ENCODE measurements around the gene IGDCC3. TPM values are rescaled to one million over a fixed set of nuclear protein-coding genes. Genes with fewer than 3 reads are reported as not detected.

IGDCC3 gene
- total and polyA plus RNA-seq, 10 of the 15 experiments (the other 5 are each of a cell fraction or from before 2014, with no cell fraction given), result 0.10 to 0.20 (median 0.15) TPM; not detected in 7

DNA sequence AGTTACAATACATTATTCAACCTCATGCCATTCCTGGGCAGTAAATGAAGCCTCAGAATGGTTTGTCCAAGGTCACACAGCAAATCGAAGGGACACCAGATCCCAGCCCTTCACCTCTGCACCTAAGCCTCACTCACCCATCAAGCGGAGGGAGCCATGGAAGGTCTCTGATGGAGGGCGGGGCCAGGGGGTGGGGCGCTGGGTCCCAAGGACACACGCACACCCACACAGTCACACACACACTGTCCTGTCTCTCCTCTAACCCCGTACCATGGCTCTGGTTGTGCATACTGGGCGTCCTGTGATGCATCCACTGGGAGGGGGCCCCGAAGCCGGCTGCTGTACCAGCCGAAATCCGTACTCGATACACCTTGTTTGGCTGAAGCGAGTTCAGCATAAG is 15.3 kb upstream of the IGDCC3 start:
- ChIA-PET SMC1A (ENCODE audit: uncharacterized antibody, unreplicated experiment) (no interaction called here), POLR2A (no interaction called here), RAD21 (ENCODE audit: unreplicated experiment) (interaction anchor here (0.6 kb wide), 1 partner anchor 103 kb away, joined by 3 read pairs; no protein-coding TSS in a partner anchor), CTCF (interaction anchor here (2.5 to 2.7 kb wide), 2 partner anchors 74 kb away, joined by 7 to 10 read pairs; no protein-coding TSS in a partner anchor)
- no peaks in the 10 kb centered on the region for H3K4me1 ChIP-seq (ENCODE audit: control insufficient read depth, insufficient read depth, low read length)
- no peaks in the 10 kb centered on the region for H3K79me2 ChIP-seq (ENCODE audit: control insufficient read depth, insufficient read depth, low read length)
- no peak for ATAC-seq
- H3K4me2 ChIP-seq (ENCODE audit: control insufficient read depth, insufficient read depth), result no peak overlapping the region
- no peak for DNase-seq (ENCODE audit: low read depth, low spot score)
- no peak for FAIRE-seq
- peaks cover 4 to 5% of the 10 kb centered on the region in 2 experiments for H3K27me3 ChIP-seq (replicated peaks in 1 of 2; ENCODE audit: control insufficient read depth in 2 of 2, insufficient read depth in 2 of 2, low read length in 1 of 2)
- 60% methylated on average over 13 of the region's 13 CpGs for WGBS (ENCODE audit: insufficient coverage, insufficient replicate concordance, low lambda C conversion rate, missing lambda C conversion rate)
- TF ChIP-seq HDAC6 (IDR thresholded peaks at IDR 0.05; ENCODE audit: unreplicated experiment) (no peak), BHLHE40 (IDR thresholded peaks at IDR 0.05; ENCODE audit: borderline replicate concordance in 1 of 2, low read depth in 2 of 2, low read length in 1 of 2) (no peak), PAX8 (IDR thresholded peaks at IDR 0.05) (no peak), ETV6 (conservative IDR thresholded peaks at IDR 0.05 in 1 of 2, IDR thresholded peaks at IDR 0.05 in 1 of 2; ENCODE audit: borderline replicate concordance in 1 of 2, low read depth in 1 of 2) (no peak)
- TF ChIP-seq, protein P1, sequence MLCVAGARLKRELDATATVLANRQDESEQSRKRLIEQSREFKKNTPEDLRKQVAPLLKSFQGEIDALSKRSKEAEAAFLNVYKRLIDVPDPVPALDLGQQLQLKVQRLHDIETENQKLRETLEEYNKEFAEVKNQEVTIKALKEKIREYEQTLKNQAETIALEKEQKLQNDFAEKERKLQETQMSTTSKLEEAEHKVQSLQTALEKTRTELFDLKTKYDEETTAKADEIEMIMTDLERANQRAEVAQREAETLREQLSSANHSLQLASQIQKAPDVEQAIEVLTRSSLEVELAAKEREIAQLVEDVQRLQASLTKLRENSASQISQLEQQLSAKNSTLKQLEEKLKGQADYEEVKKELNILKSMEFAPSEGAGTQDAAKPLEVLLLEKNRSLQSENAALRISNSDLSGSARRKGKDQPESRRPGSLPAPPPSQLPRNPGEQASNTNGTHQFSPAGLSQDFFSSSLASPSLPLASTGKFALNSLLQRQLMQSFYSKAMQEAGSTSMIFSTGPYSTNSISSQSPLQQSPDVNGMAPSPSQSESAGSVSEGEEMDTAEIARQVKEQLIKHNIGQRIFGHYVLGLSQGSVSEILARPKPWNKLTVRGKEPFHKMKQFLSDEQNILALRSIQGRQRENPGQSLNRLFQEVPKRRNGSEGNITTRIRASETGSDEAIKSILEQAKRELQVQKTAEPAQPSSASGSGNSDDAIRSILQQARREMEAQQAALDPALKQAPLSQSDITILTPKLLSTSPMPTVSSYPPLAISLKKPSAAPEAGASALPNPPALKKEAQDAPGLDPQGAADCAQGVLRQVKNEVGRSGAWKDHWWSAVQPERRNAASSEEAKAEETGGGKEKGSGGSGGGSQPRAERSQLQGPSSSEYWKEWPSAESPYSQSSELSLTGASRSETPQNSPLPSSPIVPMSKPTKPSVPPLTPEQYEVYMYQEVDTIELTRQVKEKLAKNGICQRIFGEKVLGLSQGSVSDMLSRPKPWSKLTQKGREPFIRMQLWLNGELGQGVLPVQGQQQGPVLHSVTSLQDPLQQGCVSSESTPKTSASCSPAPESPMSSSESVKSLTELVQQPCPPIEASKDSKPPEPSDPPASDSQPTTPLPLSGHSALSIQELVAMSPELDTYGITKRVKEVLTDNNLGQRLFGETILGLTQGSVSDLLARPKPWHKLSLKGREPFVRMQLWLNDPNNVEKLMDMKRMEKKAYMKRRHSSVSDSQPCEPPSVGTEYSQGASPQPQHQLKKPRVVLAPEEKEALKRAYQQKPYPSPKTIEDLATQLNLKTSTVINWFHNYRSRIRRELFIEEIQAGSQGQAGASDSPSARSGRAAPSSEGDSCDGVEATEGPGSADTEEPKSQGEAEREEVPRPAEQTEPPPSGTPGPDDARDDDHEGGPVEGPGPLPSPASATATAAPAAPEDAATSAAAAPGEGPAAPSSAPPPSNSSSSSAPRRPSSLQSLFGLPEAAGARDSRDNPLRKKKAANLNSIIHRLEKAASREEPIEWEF (IDR thresholded peaks at IDR 0.05; ENCODE audit: insufficient replicate concordance, low read depth, low read length), result no peak
- no peak overlapping the region for H3K27ac ChIP-seq (ENCODE audit: control insufficient read depth, insufficient read depth)
- H3K9ac ChIP-seq (ENCODE audit: control insufficient read depth, insufficient read depth, low read length), result no peak overlapping the region
- BruUV-seq (replicated peaks), result no TSS peak
- in situ Hi-C loops (cut with MboI), result no loop called here
- no peaks in the 10 kb centered on the region for H3K9me3 ChIP-seq (replicated peaks; ENCODE audit: control insufficient read depth, insufficient read depth, low read length)
- intact Hi-C loops (cut with micrococcal nuclease; ENCODE audit: unreplicated experiment), result no loop called here
- H3K36me3 ChIP-seq (ENCODE audit: control insufficient read depth in 2 of 2, insufficient read depth in 2 of 2, low read length in 1 of 2), result no peaks in the 10 kb centered on the region
- no peak overlapping the region for H2AFZ ChIP-seq (ENCODE audit: control insufficient read depth, low read depth, low read length)
- no peaks in the 10 kb centered on the region for H4K20me1 ChIP-seq (ENCODE audit: control insufficient read depth, insufficient read depth)
- no peak overlapping the region for H3K4me3 ChIP-seq
